ENCODE results near the gene CC2D2A. TPM values are rescaled to one million over a fixed set of nuclear protein-coding genes. Genes with fewer than 3 reads are reported as not detected.
A peak's percentile ranks its signal among the peaks of the same experiment; 100 is the strongest.

Gene CC2D2A
- total and polyA plus RNA-seq, 7 donors = 1.6 to 4.7 (median 2.1) TPM

DNA sequence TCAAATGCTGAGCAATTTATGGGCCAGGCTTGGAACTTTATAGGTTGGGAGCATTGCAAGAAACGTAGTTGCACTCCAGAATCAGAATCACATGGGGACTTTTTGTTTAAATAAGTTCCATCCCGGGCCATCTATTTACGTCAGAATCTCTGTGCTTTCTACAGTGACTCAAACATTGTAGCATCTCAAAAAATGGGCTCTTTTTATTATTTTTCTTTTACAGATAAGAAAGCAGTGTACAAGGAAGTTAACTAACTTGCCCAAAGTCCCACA, 10.2 kb downstream of the CC2D2A start:
- TF ChIP-seq, protein P1, sequence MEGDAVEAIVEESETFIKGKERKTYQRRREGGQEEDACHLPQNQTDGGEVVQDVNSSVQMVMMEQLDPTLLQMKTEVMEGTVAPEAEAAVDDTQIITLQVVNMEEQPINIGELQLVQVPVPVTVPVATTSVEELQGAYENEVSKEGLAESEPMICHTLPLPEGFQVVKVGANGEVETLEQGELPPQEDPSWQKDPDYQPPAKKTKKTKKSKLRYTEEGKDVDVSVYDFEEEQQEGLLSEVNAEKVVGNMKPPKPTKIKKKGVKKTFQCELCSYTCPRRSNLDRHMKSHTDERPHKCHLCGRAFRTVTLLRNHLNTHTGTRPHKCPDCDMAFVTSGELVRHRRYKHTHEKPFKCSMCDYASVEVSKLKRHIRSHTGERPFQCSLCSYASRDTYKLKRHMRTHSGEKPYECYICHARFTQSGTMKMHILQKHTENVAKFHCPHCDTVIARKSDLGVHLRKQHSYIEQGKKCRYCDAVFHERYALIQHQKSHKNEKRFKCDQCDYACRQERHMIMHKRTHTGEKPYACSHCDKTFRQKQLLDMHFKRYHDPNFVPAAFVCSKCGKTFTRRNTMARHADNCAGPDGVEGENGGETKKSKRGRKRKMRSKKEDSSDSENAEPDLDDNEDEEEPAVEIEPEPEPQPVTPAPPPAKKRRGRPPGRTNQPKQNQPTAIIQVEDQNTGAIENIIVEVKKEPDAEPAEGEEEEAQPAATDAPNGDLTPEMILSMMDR (IDR thresholded peaks at IDR 0.05) = no peak
- DNase-seq = no peak
- Histone ChIP-seq H3K9me3 (no peaks in the 10 kb centered on the region), H3K36me3 (ENCODE audit: insufficient read depth in 1 of 2, low read depth in 1 of 2) (peaks cover 0 to 11% of the 10 kb centered on the region in 2 donors), H3K4me3 (peak overlapping the region; percentile 48), H3K4me1 (no peaks in the 10 kb centered on the region), H3K27me3 (ENCODE audit: insufficient read depth in 3 of 3, low read length in 2 of 3) (no peaks in the 10 kb centered on the region), H3K27ac (no peak overlapping the region)
- WGBS, 3 donors = 32 to 49% (median 46%) methylated on average over 3 of the region's 3 CpGs
- intact Hi-C loops (cut with DNase I) = loop anchor here (2.0 to 10.0 kb wide), 6 partner anchors 172 to 522 kb away; partner anchors contain the start of gene FBXL5 (in 1 of the 2)
- no peak for ATAC-seq

DNA sequence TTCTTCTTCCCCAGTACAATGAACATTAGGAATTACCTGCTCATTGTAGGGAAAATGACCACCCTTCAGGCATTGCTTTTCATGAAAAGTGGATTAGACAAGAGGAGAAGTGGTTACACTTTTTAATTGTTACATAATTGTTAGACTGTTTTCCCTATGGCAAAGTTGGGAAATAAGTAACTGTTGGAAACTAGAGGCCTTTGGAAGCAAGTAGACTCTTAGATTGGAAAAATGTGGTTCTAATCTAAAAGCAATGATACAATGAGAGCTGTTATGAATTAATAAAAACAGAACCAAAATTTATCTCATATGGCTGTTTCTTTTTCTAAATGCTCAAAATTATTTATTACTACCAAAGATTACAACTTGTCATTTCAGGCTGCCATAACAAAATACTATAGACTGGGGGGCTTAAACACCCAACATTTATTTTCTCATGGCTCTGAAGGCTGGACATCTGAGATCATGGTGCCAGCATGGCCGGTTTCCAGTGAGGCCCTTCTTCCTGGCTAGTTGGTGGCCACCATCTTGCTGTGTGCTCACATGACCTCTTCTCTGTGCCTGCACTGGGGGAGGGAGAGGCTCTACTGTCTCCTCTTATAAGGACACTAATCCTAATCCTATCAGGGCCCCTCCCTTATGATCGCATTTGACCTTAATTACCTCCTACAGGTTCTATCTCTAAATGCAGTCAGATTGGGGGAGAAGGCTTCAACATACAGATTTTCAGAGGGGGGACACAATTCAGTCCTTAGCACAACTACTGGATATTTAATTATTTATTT, 12.5 kb downstream of the CC2D2A start:
- H3K4me3 ChIP-seq = no peak overlapping the region
- 93 to 96% (median 94%) methylated on average over 2 of the region's 2 CpGs for WGBS, 3 donors
- H3K27ac ChIP-seq = no peak overlapping the region
- no peaks in the 10 kb centered on the region for H3K9me3 ChIP-seq
- ATAC-seq (no peak), DNase-seq (no peak)
- intact Hi-C loops (cut with DNase I) = loop anchor here in 1 of 2 donors (5.0 kb wide), 2 partner anchors 400 to 475 kb away; no protein-coding TSS in a partner anchor
- H3K36me3 ChIP-seq (ENCODE audit: insufficient read depth in 1 of 2, low read depth in 1 of 2) = peaks cover 0 to 6% of the 10 kb centered on the region in 2 donors
- H3K27me3 ChIP-seq (ENCODE audit: insufficient read depth in 3 of 3, low read length in 2 of 3) = no peaks in the 10 kb centered on the region
- H3K4me1 ChIP-seq = no peaks in the 10 kb centered on the region
- TF ChIP-seq, protein P1 (IDR thresholded peaks at IDR 0.05) = no peak

DNA sequence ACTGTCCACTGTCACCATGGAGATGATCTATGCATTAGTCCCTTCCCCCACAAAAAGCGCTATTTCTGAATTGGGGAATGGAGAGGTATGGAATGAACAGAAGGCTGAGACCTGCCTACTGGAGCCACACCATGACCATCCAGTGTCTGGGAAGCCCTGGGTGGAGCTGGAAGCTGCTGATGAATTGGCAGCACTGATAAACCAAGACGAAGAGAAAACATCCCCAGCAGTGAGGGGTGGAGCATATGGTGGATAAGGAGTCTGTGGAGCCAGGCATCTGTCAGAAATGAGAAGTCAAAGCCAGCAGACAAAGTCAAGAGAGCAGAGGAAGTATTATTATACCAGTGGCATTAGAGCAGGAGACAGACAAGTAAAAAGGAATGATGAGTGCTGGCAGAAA, 13.2 kb downstream of the CC2D2A start:
- no peaks in the 10 kb centered on the region for H3K4me1 ChIP-seq
- peaks cover 0 to 6% of the 10 kb centered on the region in 2 donors for H3K36me3 ChIP-seq (ENCODE audit: insufficient read depth in 1 of 2, low read depth in 1 of 2)
- no peaks in the 10 kb centered on the region for H3K27me3 ChIP-seq (ENCODE audit: insufficient read depth in 3 of 3, low read length in 2 of 3)
- intact Hi-C loops (cut with DNase I) = loop anchor here in 1 of 2 donors (5.0 kb wide), 2 partner anchors 399 to 474 kb away; no protein-coding TSS in a partner anchor
- no peak for DNase-seq
- H3K4me3 ChIP-seq = no peak overlapping the region
- no peaks in the 10 kb centered on the region for H3K9me3 ChIP-seq
- ATAC-seq = no peak
- no peak overlapping the region for H3K27ac ChIP-seq
- 62 to 72% (median 64%) methylated on average over 2 of the region's 2 CpGs for WGBS, 3 donors
- TF ChIP-seq, protein P1 (IDR thresholded peaks at IDR 0.05) = no peak

DNA sequence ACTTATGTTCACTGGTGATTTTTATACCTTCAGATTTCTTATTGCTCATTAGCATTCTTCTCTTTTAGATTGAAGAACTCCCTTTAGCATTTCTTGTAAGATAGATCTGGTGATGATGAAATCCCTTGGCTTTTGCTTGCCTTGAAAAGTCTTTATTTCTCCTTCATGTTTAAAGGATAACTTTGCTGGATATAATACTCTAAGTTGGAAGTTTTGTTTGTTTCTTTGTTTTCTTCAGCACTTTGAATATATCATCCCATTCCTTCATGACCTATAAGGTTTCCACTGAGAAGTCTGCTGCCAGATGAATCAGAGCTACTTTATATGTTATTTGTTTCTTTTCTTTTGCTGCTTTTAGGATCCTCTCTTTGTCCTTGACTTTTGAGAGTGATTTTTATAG, 18.5 kb downstream of the CC2D2A start:
- intact Hi-C loops (cut with DNase I) = no loop called here
- no peaks in the 10 kb centered on the region for H3K4me1 ChIP-seq
- no peaks in the 10 kb centered on the region for H3K9me3 ChIP-seq
- peaks cover 0 to 4% of the 10 kb centered on the region in 2 donors for H3K36me3 ChIP-seq (ENCODE audit: insufficient read depth in 1 of 2, low read depth in 1 of 2)
- H3K27ac ChIP-seq = no peak overlapping the region
- H3K4me3 ChIP-seq = no peak overlapping the region
- TF ChIP-seq, protein P1 (IDR thresholded peaks at IDR 0.05) = no peak
- ATAC-seq (no peak), DNase-seq (no peak)
- H3K27me3 ChIP-seq (ENCODE audit: insufficient read depth in 3 of 3, low read length in 2 of 3) = no peaks in the 10 kb centered on the region

Data from psoas muscle (tissue), 8 donors.